Stimulated activated CD8-positive, alpha-beta memory T cell treated with anti-CD3 and anti-CD28 coated beads, Interleukin-12 subunit alpha, Interleukin-12 subunit beta, amount 100 ng/mL, for 1 hour (primary cell): ENCODE results near the gene TMEM269.
"Not testable (repeated sequence)": the region's sequence is repeated elsewhere in the genome, so short reads cannot be mapped to it uniquely, and the experiment has no call there.

Experiments used
- DNase-seq: peaks from one replicate; pipeline ENCODE4 v3.0.0-alpha.2; 2020; ENCODE audit warnings: low read depth

The TMEM269 gene

DNA sequence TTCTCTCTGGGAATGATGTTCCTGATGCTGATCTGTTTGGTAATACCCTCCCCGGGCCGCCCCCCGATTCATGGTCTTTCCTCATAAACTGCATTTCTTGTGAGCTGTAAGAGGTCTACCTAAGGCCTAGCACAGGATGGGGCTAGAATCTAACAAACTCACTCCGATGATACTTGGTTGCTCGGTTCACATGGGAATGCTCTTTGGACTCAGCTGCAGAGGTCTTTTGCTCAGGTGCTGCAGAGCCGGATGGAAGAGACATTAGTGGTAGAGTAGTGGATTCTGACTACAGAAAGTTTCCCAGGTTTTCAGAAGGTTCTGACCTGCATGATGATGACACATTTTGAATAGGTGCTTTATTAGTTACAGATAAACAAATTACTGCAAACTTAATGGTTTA, 8.3 kb upstream of the TMEM269 start:
- DNase-seq = no peak

DNA sequence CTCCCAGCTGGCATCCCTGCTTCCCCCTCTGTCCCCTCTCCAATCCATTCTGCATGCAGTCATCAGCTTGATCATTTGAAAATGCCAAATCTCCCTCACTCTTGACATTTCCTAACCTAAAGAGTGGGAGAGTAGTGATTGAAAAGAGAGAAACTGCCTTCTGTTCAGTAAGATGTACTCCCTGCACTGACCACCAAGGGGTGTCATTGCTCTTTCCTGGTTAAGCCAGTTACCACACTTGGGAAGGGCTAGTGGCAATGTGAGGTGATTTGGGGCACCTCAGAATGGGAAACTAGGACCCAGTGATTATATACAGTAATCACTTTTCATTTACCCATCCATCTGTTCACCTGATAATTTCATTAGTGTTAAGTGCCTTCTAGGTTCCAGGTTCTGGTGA, 6.9 kb upstream of the TMEM269 start:
- no peak for DNase-seq

DNA sequence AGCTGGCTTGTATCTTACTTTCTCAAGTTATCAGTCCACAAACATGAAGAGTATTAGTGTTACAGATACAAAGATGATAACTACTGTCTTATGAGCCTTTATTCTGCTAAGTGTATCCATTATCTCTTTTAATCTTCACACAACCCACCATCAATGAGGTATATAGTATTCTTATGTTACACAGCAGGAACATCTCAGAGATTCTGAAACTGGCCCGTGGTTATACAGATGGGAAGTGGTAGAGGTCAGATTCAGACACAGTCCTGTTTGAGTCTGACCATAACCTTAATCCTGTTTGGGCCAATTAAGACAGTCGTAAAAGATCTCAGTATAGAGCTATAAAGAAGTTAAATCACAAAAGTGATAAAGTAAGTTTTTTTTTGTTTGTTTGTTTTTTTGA, 5.1 kb upstream of the TMEM269 start:
- DNase-seq = no peak

GRCh38 chr1:42780176-42780575, 4.6 kb upstream of the TMEM269 start:
- no peak for DNase-seq

DNA sequence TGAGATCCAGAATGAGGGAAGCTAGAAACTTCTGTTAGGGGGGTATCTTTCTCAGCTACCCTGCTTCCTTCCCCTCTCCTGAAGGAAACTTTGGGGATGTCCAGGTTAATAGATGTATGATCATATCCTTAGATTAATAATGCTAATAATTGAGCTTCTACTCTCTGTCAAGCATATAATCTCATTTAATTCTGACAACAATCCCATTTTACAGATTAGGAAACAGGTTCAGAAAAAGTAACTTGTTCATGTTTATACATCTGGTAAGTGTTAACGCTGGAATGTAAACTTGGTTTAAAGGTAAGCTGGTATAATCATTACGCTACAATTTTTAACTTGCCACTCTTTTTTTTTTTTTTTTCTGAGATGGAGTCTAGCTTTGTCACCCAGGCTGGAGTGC, 1.7 kb upstream of the TMEM269 start:
- DNase-seq = no peak

DNA sequence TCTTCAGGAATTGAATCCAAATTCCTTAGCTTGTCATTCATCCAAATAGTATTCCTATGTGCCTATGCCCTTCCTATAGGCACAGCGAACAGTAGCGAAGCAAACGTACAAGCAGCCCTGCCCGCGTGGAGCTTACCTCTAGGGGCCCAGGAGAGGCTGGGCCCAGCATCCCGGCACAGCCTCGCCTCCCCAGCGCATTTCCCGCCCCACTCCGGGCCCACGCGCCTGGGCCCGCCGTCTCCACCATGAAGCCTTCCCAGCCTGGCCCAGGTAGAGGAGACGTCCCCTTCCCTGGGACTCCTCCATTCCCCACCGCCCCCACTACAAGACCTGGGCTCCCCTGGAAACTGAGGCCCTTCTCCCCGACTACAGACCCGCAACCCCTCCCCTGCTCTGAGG, 245 bp upstream of the TMEM269 start:
- no peak for DNase-seq

- no peak for DNase-seq
Observed at GRCh38 chr1:42786097-42786496, 1.3 kb downstream of the TMEM269 start.

DNA sequence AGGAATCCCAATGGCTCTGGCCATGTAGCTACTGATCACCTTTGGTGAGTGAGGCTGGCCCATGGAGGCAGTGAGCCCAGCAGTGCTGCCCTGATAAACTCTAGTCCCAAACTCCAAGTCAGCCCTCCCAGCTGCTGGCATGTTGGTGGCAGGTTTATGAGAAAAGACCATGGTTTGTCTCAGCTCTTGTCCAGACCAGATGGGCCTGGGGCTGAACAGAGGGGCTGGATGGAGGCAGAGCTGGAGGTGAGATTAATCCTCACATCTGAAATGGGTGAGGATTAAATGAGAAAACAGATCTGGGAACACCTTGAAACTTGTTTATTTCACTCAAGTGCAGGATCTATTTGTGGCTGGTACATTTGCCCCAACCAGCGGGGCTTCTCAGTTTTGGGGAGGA, 3.2 kb downstream of the TMEM269 start:
- DNase-seq = no peak

- no peak for DNase-seq
Observed at GRCh38 chr1:42793824-42794223, 9.0 kb downstream of the TMEM269 start.

DNA sequence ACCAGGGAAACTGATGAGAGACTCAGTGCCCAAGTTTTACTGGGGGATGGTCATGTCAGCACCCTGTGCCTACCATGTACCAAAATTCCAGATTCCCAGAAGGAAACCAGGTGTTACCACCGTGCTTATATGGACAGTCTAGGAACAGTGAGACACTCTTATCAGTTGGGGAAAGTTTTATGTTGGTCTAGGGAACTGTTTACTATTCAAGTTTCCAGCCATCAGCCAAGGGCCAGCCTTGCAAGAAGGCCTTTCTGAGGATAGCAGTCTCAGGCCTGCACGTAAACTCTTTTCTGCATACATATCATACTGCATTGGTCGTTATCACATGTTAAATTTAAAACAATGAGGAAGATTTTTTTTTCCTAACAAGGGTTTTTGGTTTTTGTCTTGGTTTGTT, 12.6 kb downstream of the TMEM269 start:
- no peak for DNase-seq

DNA sequence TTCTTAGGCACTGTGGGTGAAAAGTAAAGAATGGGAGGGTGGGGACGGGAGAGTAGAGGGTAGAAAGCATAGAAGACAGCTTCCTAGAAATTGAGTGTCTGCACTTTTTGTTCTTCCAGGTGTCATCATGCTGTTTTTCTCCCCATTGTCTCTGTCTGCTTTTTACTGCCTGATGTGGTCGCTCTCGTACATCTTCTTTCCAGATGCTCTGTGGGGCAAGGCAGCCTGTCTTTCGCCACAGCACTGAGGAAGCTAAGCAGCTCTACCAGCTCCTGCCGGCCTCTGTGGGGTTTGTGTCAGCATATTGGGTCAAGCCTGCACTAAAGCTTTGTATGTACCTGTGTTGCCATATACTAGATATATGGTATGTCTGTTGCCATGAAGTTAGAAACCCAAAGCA, 13.2 kb downstream of the TMEM269 start:
- DNase-seq = no peak

- DNase-seq = no peak
Observed at GRCh38 chr1:42801832-42802473, 17.2 kb downstream of the TMEM269 start.

- DNase-seq = no peak
Observed at GRCh38 chr1:42806171-42806570, 21.4 kb downstream of the TMEM269 start.

DNA sequence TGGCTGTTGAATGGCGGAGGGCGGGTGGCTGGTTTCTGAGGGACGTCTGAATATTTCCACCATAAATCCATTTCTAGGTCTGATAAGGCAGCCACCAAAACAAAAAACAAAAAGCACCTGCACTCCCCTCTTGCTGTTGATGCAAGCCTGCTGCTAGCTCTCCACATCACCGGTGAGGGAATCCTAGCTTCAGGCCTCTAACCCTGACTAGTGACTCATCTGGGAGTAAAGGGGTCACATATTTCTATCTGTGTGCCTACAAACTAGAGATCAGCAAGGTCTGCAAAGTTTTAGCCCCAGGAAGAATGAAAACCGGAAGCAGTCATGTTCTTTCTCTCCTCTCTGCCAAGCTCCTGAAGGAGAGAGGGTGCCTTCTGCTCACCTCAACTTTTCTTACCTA, 21.8 kb downstream of the TMEM269 start:
- DNase-seq = no peak

GRCh38 chr1:42807056-42807668, 22.4 kb downstream of the TMEM269 start:
- no peak for DNase-seq

DNA sequence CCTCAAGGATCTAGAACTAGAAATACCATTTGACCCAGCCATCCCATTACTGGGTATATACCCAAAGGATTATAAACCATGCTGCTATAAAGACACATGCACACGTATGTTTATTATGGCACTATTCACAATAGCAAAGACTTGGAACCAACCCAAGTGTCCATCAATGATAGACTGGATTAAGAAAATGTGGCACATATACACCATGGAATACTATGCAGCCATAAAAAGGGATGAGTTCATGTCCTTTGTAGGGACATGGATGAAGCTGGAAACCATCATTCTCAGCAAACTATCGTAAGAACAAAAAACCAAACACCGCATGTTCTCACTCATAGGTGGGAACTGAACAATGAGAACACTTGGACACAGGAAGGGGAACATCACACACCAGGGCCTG, 30.0 kb downstream of the TMEM269 start:
- DNase-seq = not testable (repeated sequence)

- DNase-seq = peak; percentile 4
Observed at GRCh38 chr1:42815941-42816584, 31.3 kb downstream of the TMEM269 start.

DNA sequence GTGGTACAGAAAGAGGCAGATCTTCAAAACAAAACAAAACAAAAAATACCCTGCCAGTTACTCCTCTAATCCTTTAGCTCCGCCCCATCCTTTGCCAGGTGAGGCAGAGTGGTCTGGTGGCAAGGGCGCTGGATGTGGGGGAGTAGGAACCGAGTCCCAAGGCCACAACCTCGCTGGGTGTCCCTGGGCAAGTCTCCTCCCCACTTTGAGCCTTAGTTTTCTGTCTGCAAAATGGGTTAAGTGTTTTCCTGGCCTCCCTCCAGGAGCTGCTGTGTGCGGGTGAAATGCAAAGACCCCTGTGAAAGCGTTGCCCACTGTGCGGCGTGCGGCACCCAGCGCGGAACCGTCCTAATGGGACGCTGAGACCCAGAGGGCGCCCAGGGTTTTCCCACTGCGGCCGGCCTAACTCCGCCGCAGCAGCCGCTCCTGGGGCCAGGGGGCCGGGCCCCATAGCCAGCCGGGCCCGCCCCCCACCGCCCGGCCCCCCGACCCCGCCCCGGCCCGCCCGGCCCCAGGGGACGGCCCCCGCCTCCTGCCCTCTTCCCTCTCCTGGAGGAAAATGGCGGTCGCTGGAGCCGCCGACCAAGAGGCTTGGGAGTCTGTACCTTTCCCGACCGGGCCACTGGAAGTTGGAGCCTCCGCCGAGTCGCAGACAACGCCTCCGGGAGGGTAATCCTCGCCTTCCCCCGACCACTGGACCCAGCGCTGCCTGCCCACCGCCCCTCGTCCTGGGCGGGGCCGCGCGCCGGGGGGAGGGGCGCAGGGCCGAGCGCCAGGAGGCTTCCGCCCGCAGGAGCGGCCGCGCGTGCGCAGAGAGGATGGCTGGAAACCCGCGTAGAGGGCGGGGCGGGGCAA, 32.0 kb downstream of the TMEM269 start, which contains the start of the genes ERMAP and SVBP:
Gene ERMAP, plus strand, starts transcription at position 538 of the 855 bp plus-strand sequence. CDS start 13,327 bp downstream, outside the sequence.
Gene SVBP, minus strand, starts transcription at position 813 of the 855 bp plus-strand sequence. CDS start 853 bp downstream, outside the sequence.
- peak; percentile 94 for DNase-seq

GRCh38 chr1:42817440-42817767, 32.6 kb downstream of the TMEM269 start:
- no peak for DNase-seq

GRCh38 chr1:42817976-42818375, 33.2 kb downstream of the TMEM269 start:
- DNase-seq = no peak

DNA sequence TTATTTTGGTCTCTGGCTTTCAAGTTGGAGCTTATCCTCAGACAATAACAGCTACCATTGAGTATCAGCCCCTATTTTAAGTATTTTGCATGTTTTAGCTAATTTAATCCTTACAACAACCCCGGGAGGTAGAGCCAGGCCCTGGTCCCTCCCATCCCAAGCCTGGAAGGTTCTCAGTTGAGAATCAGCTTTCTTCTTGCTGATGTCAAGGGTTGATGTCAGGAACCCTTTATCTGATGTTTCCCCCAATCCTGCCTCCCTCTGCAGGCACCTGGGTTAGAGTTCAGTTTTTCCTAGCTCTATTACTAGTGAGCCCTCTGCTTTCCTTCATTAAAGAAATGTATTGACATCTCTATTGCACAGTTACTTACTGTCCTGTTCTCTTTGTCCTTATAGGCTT, 36.0 kb downstream of the TMEM269 start:
- DNase-seq = no peak

GRCh38 chr1:42821690-42822089, 36.9 kb downstream of the TMEM269 start:
- DNase-seq = no peak
